GM12872 (cell line): ENCODE measurements around the gene NDUFB6.
A peak's percentile ranks its signal among the peaks of the same experiment; 100 is the strongest.

ENCODE experiments used
- CTCF ChIP-seq: IDR thresholded peaks from 3 replicates; pipeline ENCODE4 v1.5.1; 2011; ENCODE audit warnings: low read depth, mild to moderate bottlenecking, low read length, moderate library complexity; ENCODE audit not compliant: insufficient read depth

Gene NDUFB6

GRCh38 chr9:32578976-32579375 is 6.0 kb upstream of the NDUFB6 start:
- no peak for TF ChIP-seq CTCF

- no peak for TF ChIP-seq CTCF
Observed at GRCh38 chr9:32577316-32577715, 4.4 kb upstream of the NDUFB6 start.

DNA sequence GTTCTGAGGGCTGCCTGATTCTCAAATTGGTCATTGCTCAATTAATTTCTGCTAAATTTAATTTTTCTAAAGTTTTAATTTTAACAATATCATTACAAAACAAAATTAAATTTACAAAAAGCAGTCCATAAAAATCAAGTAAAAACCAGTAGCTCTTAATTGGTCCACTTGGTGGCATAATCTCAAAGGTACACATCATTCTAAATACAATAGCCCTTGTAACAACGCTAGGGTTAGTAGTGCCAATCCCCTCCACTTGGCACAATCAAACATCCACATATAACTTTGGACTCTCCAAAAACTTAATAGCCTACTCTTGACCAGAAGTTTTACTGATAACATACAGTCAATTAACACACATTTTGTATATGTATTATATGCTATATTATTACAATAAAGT is 1.9 kb upstream of the NDUFB6 start:
- no peak for TF ChIP-seq CTCF

DNA sequence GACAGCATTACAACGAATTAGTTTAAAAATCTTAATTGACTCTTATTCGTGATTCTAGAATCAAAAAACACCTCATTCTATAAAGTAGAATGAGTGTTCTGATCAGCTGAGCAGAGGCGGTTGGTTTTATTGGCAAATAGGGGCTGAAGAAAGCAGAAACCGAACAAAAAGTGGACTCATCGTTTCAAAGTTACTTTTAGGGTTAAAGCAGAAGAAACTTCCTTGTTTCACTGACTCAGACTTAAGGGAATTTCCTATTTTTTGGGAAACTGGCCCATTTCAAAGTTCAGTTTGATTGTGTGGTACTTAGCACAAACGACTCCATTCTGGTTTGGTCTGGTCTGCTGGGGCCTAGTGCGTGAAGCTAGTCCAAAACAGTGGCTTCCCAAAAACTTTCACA is 862 bp upstream of the NDUFB6 start:
- TF ChIP-seq CTCF: no peak

DNA sequence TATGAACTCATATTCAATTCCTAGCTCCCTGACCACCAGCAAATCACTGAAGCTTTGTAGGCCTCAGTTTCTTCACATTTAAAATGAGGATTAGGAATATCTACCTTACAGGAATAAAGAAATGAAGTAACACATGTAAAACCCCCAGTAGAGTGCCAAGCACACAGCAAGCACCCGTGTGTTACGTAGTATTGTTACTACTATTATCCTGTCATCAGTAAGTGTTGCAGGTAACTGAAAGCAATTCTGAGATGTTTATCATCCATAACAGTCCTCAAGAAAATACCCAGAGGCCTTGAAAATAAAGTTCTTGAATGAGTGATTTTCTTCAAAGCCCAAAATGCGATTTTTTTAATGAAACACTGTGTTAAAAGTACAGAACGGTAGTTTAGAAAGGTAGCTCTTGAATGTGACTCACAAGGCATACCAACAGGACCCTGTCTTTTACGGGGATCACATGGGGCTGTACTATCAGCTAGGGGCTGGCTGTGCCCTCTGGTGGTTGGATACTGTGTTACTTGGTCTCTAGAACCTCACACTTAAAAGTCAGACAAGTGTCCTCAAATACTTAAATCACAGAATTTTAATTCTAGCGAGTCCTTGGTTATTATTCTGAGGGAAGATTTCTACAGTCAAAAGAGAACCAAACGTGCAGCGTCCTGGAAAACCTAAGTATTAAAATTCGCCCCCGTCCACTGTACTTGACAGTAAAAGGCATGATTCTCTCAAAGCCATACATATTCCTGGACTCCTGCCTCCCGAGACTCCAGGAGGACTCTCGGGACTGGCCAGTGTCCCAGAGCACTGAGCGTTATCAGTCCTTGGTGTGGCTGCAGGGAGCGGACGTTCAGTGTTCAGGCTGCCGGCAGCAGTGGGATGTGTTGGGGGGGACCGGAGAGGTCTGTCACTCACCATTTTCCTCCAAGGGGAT is 725 bp downstream of the NDUFB6 start:
- peak; percentile 83 for TF ChIP-seq CTCF

GRCh38 chr9:32570262-32570661 is 2.7 kb downstream of the NDUFB6 start:
- TF ChIP-seq CTCF: no peak

DNA sequence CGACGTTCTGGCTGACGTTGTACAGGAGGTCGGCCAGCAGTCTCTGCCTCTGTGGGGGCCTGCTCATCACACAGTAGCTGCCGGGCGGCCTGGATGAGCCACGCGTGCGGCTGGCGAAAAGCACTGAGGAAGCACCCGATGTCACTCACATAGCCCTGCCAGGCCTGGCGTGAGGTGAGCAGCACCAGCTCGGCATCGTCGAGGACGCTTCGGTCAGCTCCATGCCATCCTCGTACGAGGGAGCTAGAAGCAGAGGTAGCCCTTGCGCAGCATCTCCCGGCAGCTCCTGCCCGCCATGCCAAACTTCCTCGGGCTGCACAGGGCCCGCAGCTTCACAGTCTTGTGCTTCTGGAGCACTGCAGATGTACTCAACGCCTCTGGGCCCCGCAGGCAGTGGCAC is 6.2 kb downstream of the NDUFB6 start:
- no peak for TF ChIP-seq CTCF

DNA sequence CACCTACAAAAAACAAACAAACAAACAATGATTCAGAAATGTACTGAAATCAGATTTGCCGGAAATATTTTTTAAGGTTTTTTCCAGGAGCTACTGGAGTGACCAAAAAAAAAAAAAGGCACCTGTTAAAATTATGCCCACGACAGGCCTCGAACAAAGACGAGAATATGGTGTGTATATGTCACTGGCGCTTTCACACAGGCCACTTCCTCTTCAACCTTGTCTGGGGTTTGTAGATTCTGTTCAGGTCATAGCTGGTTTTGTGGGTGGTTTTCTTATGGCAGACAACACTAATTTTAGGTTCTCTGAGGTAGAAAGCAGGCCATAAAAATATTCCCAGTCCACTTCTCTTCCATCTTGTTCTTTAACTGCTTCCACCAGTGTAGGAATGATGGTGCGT is 7.0 kb downstream of the NDUFB6 start:
- no peak for TF ChIP-seq CTCF
